PC-9 (cell line): ENCODE data around the gene IL9R. TPM values are rescaled to one million over a fixed set of nuclear protein-coding genes. Genes with fewer than 3 reads are reported as not detected.
"Not testable (repeated sequence)": the region's sequence is repeated elsewhere in the genome, so short reads cannot be mapped to it uniquely, and the experiment has no call there.

ENCODE experiments used
- BruUV-seq: library from RNA; stranded (reverse); fragments of 400-500 nt; replicated peaks from 2 replicates; lab custom pipeline; 2021; lab: Mats Ljungman, UMichigan
- CTCF ChIA-PET: fragments of 300-600 bp; sonication (Branson Sonifier 250); formaldehyde crosslinking; loops from one replicate; lab custom pipeline; 2022; ENCODE audit warnings: antibody characterized with exemption; lab: Charles Lee
- POLR2A ChIA-PET: fragments of 300-600 bp; sonication (Branson Sonifier 250); formaldehyde crosslinking; loops from one replicate; lab custom pipeline; 2022; ENCODE audit warnings: antibody characterized with exemption; ENCODE audit not compliant: unreplicated experiment; lab: Charles Lee
- DNase-seq, 2 experiments: peaks; one replicate each; pipeline versions ENCODE4 v3.0.0 to v3.0.0-alpha.2; 2015 to 2022; ENCODE audit warnings: mixed read lengths in 1 of 2
- H2AFZ ChIP-seq: fragments of 200-600 bp; sonication (generic); 2 replicates; pipeline ENCODE4 v1.8.1; 2017; ENCODE audit warnings: antibody characterized with exemption
- H3F3A ChIP-seq: fragments of 200-600 bp; sonication (generic); 2 replicates; pipeline ENCODE4 v1.8.1; 2017; ENCODE audit warnings: antibody characterized with exemption, mild to moderate bottlenecking, low read depth; ENCODE audit not compliant: insufficient read depth
- H3K27ac ChIP-seq: fragments of 200-600 bp; sonication (generic); 2 replicates; pipeline ENCODE4 v1.6.1; 2016; ENCODE audit warnings: mixed run types
- H3K27me3 ChIP-seq: fragments of 200-600 bp; sonication (generic); 2 replicates; pipeline ENCODE4 v1.6.1; 2016; ENCODE audit warnings: low read depth, mixed run types; ENCODE audit not compliant: insufficient read depth
- H3K36me3 ChIP-seq: fragments of 200-600 bp; sonication (generic); 2 replicates; pipeline ENCODE4 v1.6.1; 2016; ENCODE audit warnings: low read depth, mixed run types
- H3K4me1 ChIP-seq: fragments of 200-600 bp; sonication (generic); replicated peaks from 2 replicates; pipeline ENCODE4 v1.6.1; 2016; ENCODE audit warnings: mixed run types; ENCODE audit not compliant: insufficient read depth
- H3K4me2 ChIP-seq: fragments of 200-600 bp; sonication (generic); 2 replicates; pipeline ENCODE4 v1.6.1; 2017; ENCODE audit warnings: mixed run types
- H3K4me3 ChIP-seq: fragments of 200-600 bp; sonication (generic); 2 replicates; pipeline ENCODE4 v1.6.1; 2016; ENCODE audit warnings: mixed run types
- H3K79me2 ChIP-seq: fragments of 200-600 bp; sonication (generic); 2 replicates; pipeline ENCODE4 v1.6.1; 2017; ENCODE audit warnings: low read depth, mixed run types
- H3K9me2 ChIP-seq: fragments of 200-600 bp; sonication (generic); 2 replicates; pipeline ENCODE4 v1.8.1; 2017; ENCODE audit warnings: mild to moderate bottlenecking; ENCODE audit not compliant: insufficient read depth
- H3K9me3 ChIP-seq: fragments of 200-600 bp; sonication (generic); 2 replicates; pipeline ENCODE4 v1.8.1; 2016; ENCODE audit warnings: low read depth; ENCODE audit not compliant: insufficient read depth
- H4K20me1 ChIP-seq: fragments of 200-600 bp; sonication (generic); 2 replicates; pipeline ENCODE4 v1.8.1; 2017; ENCODE audit not compliant: insufficient read depth
- EZH2 ChIP-seq: fragments of 200-600 bp; sonication (generic); IDR thresholded peaks from 2 replicates; pipeline ENCODE4 v1.8.0; 2017; ENCODE audit warnings: antibody characterized with exemption, low read depth
- intact Hi-C: fragments of 100-400 bp; cut with micrococcal nuclease; formaldehyde crosslinking; loops from one replicate; pipeline ENCODE4 v1.10.0; 2022; ENCODE audit not compliant: unreplicated experiment
- total RNA-seq: library from RNA; stranded (reverse); gene quantifications from 2 replicates; pipeline ENCODE4 v1.2.3, GENCODE V29; 2021
- TF ChIP-seq, protein P1 (sequence below): fragments of 200-600 bp; sonication (generic); conservative IDR thresholded peaks from 2 replicates; pipeline ENCODE4 v1.6.1; 2017; ENCODE audit warnings: mixed run types, antibody characterized with exemption, mild to moderate bottlenecking, moderate library complexity

The IL9R gene
- total RNA-seq, 1 experiment from 2014 or later, result 2.4 TPM

DNA sequence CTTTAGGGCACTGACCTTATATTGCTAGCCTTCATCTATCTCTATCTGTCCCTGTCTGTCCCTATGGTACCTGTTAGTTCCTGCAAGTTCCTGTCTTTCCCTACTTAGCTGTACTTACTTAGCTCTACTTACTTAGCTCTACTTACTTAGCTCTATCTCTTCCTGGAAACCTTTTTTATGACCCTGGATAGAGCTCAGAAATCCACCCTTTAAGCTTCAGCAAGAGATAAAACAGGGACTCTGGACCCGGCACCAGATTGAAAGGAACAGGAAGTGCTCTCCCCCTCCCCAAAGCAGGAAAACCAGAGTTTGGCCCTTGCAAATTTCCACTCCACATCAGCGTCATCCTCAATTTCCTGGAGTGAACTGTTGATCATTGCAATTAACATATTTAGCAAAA lies 12.3 kb upstream of the IL9R start:
- no peak overlapping the region for H3K4me3 ChIP-seq
- no peaks in the 10 kb centered on the region for H4K20me1 ChIP-seq
- H3K36me3 ChIP-seq, result no peaks in the 10 kb centered on the region
- CTCF ChIA-PET, result no interaction called here
- no peaks in the 10 kb centered on the region for H3F3A ChIP-seq
- POLR2A ChIA-PET, result no interaction called here
- intact Hi-C loops, result no loop called here
- no peaks in the 10 kb centered on the region for H3K9me2 ChIP-seq
- H3K9me3 ChIP-seq, result no peaks in the 10 kb centered on the region
- H3K27ac ChIP-seq, result no peak overlapping the region
- no peaks in the 10 kb centered on the region for H3K4me1 ChIP-seq
- no peak overlapping the region for H3K4me2 ChIP-seq
- no peaks in the 10 kb centered on the region for H3K27me3 ChIP-seq
- no peak overlapping the region for H2AFZ ChIP-seq
- TF ChIP-seq, protein P1, sequence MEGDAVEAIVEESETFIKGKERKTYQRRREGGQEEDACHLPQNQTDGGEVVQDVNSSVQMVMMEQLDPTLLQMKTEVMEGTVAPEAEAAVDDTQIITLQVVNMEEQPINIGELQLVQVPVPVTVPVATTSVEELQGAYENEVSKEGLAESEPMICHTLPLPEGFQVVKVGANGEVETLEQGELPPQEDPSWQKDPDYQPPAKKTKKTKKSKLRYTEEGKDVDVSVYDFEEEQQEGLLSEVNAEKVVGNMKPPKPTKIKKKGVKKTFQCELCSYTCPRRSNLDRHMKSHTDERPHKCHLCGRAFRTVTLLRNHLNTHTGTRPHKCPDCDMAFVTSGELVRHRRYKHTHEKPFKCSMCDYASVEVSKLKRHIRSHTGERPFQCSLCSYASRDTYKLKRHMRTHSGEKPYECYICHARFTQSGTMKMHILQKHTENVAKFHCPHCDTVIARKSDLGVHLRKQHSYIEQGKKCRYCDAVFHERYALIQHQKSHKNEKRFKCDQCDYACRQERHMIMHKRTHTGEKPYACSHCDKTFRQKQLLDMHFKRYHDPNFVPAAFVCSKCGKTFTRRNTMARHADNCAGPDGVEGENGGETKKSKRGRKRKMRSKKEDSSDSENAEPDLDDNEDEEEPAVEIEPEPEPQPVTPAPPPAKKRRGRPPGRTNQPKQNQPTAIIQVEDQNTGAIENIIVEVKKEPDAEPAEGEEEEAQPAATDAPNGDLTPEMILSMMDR, result no peak
- TF ChIP-seq EZH2, result no peak
- DNase-seq, result no peak
- no peaks in the 10 kb centered on the region for H3K79me2 ChIP-seq
- no TSS peak for BruUV-seq

DNA sequence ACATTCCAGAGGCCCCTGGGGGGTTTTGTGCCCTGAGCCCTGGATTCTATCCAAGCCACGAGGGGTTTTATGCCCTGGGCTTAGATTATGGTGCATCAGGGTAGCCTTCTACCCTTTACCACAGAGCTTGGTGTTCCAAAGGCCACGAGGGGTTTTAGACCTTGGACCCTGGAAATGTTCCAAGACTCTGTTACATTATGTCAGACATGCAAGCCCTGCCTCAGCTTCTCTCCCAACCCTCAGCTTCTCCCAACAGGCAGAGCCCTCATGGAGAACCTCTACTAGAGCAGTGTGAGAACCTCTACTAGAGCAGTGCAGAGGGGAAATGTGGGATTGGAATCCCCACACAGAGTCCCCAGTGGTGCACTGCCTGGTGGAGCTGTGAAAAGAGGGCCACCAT lies 10.5 kb upstream of the IL9R start:
- H3K4me3 ChIP-seq, intact Hi-C loops, H3K79me2 ChIP-seq, H3K27me3 ChIP-seq, H3K36me3 ChIP-seq, DNase-seq, H3K9me3 ChIP-seq, BruUV-seq, H3K4me1 ChIP-seq, H4K20me1 ChIP-seq, POLR2A ChIA-PET, CTCF ChIA-PET, H3K27ac ChIP-seq, H3K9me2 ChIP-seq, H3K4me2 ChIP-seq, H2AFZ ChIP-seq, H3F3A ChIP-seq: not testable (repeated sequence)

DNA sequence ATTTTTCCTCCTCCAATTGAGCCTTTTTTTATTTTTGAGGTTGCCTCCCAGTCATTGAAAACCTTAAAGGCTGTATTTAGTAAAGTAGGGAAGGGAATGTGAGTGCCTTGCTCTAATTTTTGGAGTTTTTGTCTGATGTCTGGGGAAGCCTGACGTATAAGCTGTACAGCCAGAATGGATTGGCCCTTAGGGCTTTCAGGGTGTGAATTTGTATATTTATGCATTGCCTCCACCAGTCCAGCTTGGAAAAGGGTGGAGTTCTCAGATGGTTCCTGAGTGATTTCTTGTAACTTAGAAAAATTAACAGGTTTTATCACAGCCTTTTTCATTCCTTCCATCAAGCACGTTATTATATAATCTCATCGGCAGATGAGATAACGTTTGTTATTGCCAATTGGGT lies 8.6 kb upstream of the IL9R start:
- Histone ChIP-seq H4K20me1 (no peaks in the 10 kb centered on the region), H3K4me2 (no peak overlapping the region), H3K9me3 (no peaks in the 10 kb centered on the region), H3K36me3 (no peaks in the 10 kb centered on the region), H3F3A (no peaks in the 10 kb centered on the region), H3K4me1 (no peaks in the 10 kb centered on the region), H3K9me2 (no peaks in the 10 kb centered on the region), H3K27ac (no peak overlapping the region), H3K79me2 (no peaks in the 10 kb centered on the region), H3K27me3 (no peaks in the 10 kb centered on the region), H2AFZ (no peak overlapping the region), H3K4me3 (no peak overlapping the region)
- no TSS peak for BruUV-seq
- intact Hi-C loops, result no loop called here
- ChIA-PET POLR2A (no interaction called here), CTCF (no interaction called here)
- no peak for TF ChIP-seq EZH2
- TF ChIP-seq, protein P1, result no peak
- DNase-seq, result no peak

DNA sequence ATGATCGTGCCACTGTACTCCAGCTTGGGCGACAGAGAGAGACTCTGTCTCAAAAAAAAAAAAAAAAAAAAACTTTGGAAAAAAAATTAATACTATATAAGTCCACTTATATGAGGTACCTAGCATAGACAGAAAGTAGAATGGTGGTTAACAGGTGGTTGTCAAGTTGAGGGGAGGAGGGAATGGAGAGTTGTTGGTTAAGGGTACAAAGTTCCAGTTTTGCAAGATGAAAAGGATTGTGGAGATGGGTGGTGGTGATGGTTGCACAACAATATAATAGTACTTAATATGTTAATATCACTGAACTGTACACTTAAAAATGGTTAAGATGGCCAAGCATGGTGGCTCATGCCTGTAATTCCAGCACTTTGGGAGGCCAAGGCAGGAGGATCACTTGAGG lies 4.1 kb upstream of the IL9R start:
- Histone ChIP-seq H3K4me1 (no peaks in the 10 kb centered on the region), H3F3A (no peaks in the 10 kb centered on the region), H2AFZ (no peak overlapping the region), H3K27me3 (no peaks in the 10 kb centered on the region), H3K9me2 (no peaks in the 10 kb centered on the region), H4K20me1 (no peaks in the 10 kb centered on the region), H3K36me3 (no peaks in the 10 kb centered on the region), H3K79me2 (no peaks in the 10 kb centered on the region), H3K9me3 (no peaks in the 10 kb centered on the region), H3K4me2 (no peak overlapping the region), H3K27ac (no peak overlapping the region), H3K4me3 (no peak overlapping the region)
- DNase-seq, result no peak
- TF ChIP-seq, protein P1, result no peak
- no peak for TF ChIP-seq EZH2
- intact Hi-C loops, result no loop called here
- CTCF ChIA-PET, result no interaction called here
- no TSS peak for BruUV-seq
- POLR2A ChIA-PET, result no interaction called here
